CD4-positive, alpha-beta T cell (primary cell): ENCODE results near the gene CWC27. TPM values are rescaled to one million over a fixed set of nuclear protein-coding genes. Genes with fewer than 3 reads are reported as not detected.

Experiments
- ATAC-seq: fragments of 200-7000 bp; cut with Tn5 transposase; one replicate; pipeline ENCODE4 v1.10.0; 2022; ENCODE audit warnings: mild to moderate bottlenecking; ENCODE audit not compliant: poor library complexity
- CTCF ChIA-PET: fragments of 350-600 bp; sonication (Branson Sonifier 250); formaldehyde crosslinking; loops from one replicate; lab custom pipeline; 2021; ENCODE audit warnings: antibody characterized with exemption, inconsistent platforms; lab: Charles Lee
- POLR2A ChIA-PET: fragments of 350-600 bp; sonication (Branson Sonifier 250); formaldehyde crosslinking; loops from one replicate; lab custom pipeline; 2021; ENCODE audit warnings: antibody characterized with exemption, inconsistent platforms; lab: Charles Lee
- DNase-seq, 14 experiments: peaks; one replicate each; pipeline ENCODE4 v3.0.0-alpha.2; 2013 to 2020; ENCODE audit warnings: mixed read lengths in 2 of 14
- H3K27ac ChIP-seq, 2 donors: one replicate each; pipeline versions ENCODE4 v1.5.1 to v1.7.0; 2013; ENCODE audit warnings: low read length in 2 of 2, low read depth in 1 of 2, mild to moderate bottlenecking in 1 of 2
- H3K27me3 ChIP-seq, 2 experiments: 1 replicate in 1 of 2; 2 replicates in 1 of 2; pipeline versions ENCODE4 v1.6.1 to v1.7.0; 2013; ENCODE audit warnings: low read length in 2 of 2, control low read depth in 1 of 2, mild to moderate bottlenecking in 1 of 2, moderate library complexity in 1 of 2; ENCODE audit not compliant: insufficient read depth in 2 of 2, control insufficient read depth in 1 of 2
- H3K36me3 ChIP-seq: one replicate; pipeline ENCODE4 v1.6.1; 2013; ENCODE audit warnings: low read length, control low read depth; ENCODE audit not compliant: insufficient read depth
- H3K4me1 ChIP-seq: one replicate; pipeline ENCODE4 v1.6.1; 2013; ENCODE audit warnings: low read length, control low read depth; ENCODE audit not compliant: insufficient read depth
- H3K4me3 ChIP-seq: one replicate; pipeline ENCODE4 v1.5.1; 2013; ENCODE audit warnings: mild to moderate bottlenecking, low read length, moderate library complexity
- H3K9me3 ChIP-seq, 2 experiments: 1 replicate in 1 of 2; 2 replicates in 1 of 2; pipeline versions ENCODE4 v1.6.1 to v1.7.0; 2013; ENCODE audit warnings: low read length in 2 of 2, mild to moderate bottlenecking in 2 of 2, control low read depth in 1 of 2, moderate library complexity in 1 of 2; ENCODE audit not compliant: control insufficient read depth in 1 of 2, insufficient read depth in 1 of 2
- H3K27ac Mint-ChIP-seq: one replicate; pipeline ENCODE4 v1.8.0; 2020; ENCODE audit warnings: mixed read lengths
- H3K27me3 Mint-ChIP-seq: one replicate; pipeline ENCODE4 v1.8.0; 2021; ENCODE audit warnings: mixed read lengths
- H3K36me3 Mint-ChIP-seq: one replicate; pipeline ENCODE4 v1.8.0; 2021; ENCODE audit warnings: low read depth, mixed read lengths
- H3K4me1 Mint-ChIP-seq: one replicate; pipeline ENCODE4 v1.8.0; 2021; ENCODE audit warnings: low read depth, mixed read lengths
- H3K4me3 Mint-ChIP-seq: one replicate; pipeline ENCODE4 v1.8.0; 2020; ENCODE audit warnings: mild to moderate bottlenecking, mixed read lengths
- H3K9me3 Mint-ChIP-seq: one replicate; pipeline ENCODE4 v1.8.0; 2020; ENCODE audit warnings: mixed read lengths
- intact Hi-C, 2 experiments: fragments of 100-400 bp; cut with DNase I in 1 of 2; cut with micrococcal nuclease in 1 of 2; formaldehyde crosslinking; loops; one replicate each; pipeline versions ENCODE4 v1.15.1 to v1.9.0; 2023 to 2025; cut with DNase I, micrococcal nuclease
- total RNA-seq, 174 experiments: library from RNA in 2 of 174; stranded (reverse) in 2 of 174; gene quantifications; one replicate each; pipeline ENCODE4 v1.2.3 and lab custom pipeline; 2021 to 2026
- TF ChIP-seq, protein P1 (sequence below): fragments of 200-600 bp; IDR thresholded peaks from one replicate; pipeline ENCODE4 v1.8.0; 2022; ENCODE audit warnings: antibody characterized with exemption, mild to moderate bottlenecking

The CWC27 gene
- total RNA-seq, 2 experiments from 2014 or later, result 14.2 to 14.5 TPM

DNA sequence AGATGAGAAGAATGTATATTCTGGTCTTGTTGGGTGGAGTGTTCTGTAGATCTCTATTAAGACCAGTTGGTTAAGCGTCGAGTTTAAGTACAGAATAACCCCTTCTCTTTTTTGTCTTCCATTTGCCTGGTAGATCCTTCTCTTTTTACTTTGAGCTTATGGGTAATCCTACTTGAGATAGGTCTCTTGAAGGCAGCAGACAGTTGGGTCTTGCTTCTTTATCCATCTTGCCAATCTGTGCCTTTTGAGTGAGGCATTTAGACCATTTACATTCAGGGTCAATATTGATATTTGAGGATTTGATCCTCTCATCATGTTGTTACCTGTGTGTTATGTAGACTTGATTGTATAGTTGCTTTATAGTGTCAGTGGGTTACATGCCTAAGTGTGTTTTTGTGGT lies 152.7 kb downstream of the CWC27 start:
- H3K9me3 Mint-ChIP-seq, result peaks cover 16% of the 10 kb centered on the region

DNA sequence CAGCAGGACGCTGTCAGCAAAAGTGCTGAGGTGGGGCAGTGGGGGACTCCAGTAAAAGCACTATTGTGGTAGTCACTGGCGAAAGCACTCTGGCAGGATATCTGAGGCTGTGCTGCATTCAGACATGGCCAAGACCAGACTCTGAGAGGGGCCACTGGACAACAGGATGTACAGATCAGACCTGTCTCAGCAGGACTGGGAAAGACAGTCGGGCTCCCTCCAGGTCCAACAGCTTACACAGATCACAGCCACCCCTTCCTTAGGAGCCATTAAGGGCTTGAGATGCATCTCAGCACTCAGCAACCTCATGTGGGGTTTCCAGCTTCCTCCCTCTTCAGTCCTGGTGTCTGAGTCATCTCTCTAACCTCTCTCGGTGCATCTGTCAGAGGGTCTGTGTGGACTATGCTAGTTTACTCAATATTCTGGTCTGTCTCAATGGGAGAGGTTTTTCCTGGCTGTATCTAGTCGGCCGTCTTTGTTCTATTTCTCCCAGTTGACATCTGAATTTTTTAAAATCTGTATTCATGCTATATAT lies 154.5 kb downstream of the CWC27 start:
- peaks cover 13% of the 10 kb centered on the region for H3K4me1 Mint-ChIP-seq
- H3K4me3 ChIP-seq, result no peak overlapping the region
- no peaks in the 10 kb centered on the region for H3K4me1 ChIP-seq
- intact Hi-C loops, result no loop called here
- no peaks in the 10 kb centered on the region for H3K27me3 ChIP-seq
- no peaks in the 10 kb centered on the region for H3K27me3 Mint-ChIP-seq
- H3K36me3 Mint-ChIP-seq, result peaks cover 69% of the 10 kb centered on the region
- peaks cover 2% of the 10 kb centered on the region for H3K36me3 ChIP-seq
- H3K9me3 Mint-ChIP-seq, result peaks cover 12% of the 10 kb centered on the region
- DNase-seq, result no peak
- peaks cover 0 to 20% of the 10 kb centered on the region in 2 experiments for H3K9me3 ChIP-seq
- ChIA-PET CTCF (no interaction called here), POLR2A (no interaction called here)
- H3K27ac ChIP-seq, result no peak overlapping the region
- no peak overlapping the region for H3K4me3 Mint-ChIP-seq
- no peak for ATAC-seq
- TF ChIP-seq, protein P1, sequence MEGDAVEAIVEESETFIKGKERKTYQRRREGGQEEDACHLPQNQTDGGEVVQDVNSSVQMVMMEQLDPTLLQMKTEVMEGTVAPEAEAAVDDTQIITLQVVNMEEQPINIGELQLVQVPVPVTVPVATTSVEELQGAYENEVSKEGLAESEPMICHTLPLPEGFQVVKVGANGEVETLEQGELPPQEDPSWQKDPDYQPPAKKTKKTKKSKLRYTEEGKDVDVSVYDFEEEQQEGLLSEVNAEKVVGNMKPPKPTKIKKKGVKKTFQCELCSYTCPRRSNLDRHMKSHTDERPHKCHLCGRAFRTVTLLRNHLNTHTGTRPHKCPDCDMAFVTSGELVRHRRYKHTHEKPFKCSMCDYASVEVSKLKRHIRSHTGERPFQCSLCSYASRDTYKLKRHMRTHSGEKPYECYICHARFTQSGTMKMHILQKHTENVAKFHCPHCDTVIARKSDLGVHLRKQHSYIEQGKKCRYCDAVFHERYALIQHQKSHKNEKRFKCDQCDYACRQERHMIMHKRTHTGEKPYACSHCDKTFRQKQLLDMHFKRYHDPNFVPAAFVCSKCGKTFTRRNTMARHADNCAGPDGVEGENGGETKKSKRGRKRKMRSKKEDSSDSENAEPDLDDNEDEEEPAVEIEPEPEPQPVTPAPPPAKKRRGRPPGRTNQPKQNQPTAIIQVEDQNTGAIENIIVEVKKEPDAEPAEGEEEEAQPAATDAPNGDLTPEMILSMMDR, result no peak
- no peak overlapping the region for H3K27ac Mint-ChIP-seq

More for the DNA sequence above, 152.7 kb downstream of the CWC27 start:
- Mint-ChIP-seq H3K27ac (no peak overlapping the region), H3K27me3 (no peaks in the 10 kb centered on the region), H3K4me1 (peaks cover 5% of the 10 kb centered on the region), H3K36me3 (peaks cover 86% of the 10 kb centered on the region), H3K4me3 (no peak overlapping the region)
- no peaks in the 10 kb centered on the region for H3K4me1 ChIP-seq
- no peak overlapping the region for H3K27ac ChIP-seq
- no peaks in the 10 kb centered on the region for H3K27me3 ChIP-seq
- CTCF ChIA-PET, result no interaction called here
- no peak overlapping the region for H3K4me3 ChIP-seq
- intact Hi-C loops, result no loop called here
- H3K9me3 ChIP-seq, result peaks cover 0 to 20% of the 10 kb centered on the region in 2 experiments
- ATAC-seq (no peak), DNase-seq (no peak)
- TF ChIP-seq, protein P1, result no peak
- POLR2A ChIA-PET, result no interaction called here
- H3K36me3 ChIP-seq, result peaks cover 2% of the 10 kb centered on the region

DNA sequence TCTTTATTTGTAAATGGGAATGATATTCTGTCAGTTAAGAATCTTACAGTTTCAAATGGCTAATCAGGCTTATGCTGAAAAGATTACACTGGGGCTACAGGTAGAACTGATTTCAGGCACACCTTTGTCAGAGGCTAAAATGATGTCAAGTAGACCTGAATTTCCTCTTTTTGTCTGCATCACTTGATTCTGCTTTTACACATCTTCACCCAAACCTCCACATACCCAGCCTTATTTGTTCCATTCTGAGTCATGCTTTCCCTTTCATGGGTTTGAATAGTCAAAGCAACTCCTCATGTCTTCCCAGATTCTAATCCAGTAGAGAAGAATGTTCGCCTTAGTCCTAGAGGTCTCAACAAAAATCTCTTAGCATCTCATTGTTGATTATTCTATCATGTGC lies 156.4 kb downstream of the CWC27 start:
- ChIA-PET POLR2A (no interaction called here), CTCF (no interaction called here)
- H3K9me3 Mint-ChIP-seq, result peaks cover 15% of the 10 kb centered on the region
- H3K4me3 ChIP-seq, result no peak overlapping the region
- H3K36me3 Mint-ChIP-seq, result peaks cover 69% of the 10 kb centered on the region
- no peak overlapping the region for H3K27ac Mint-ChIP-seq
- TF ChIP-seq, protein P1, result no peak
- no peaks in the 10 kb centered on the region for H3K27me3 Mint-ChIP-seq
- H3K4me3 Mint-ChIP-seq, result no peak overlapping the region
- ATAC-seq, result no peak
- no peaks in the 10 kb centered on the region for H3K36me3 ChIP-seq
- H3K27ac ChIP-seq, result no peak overlapping the region
- DNase-seq, result no peak
- no peaks in the 10 kb centered on the region for H3K4me1 ChIP-seq
- peaks cover 0 to 15% of the 10 kb centered on the region in 2 experiments for H3K9me3 ChIP-seq
- no peaks in the 10 kb centered on the region for H3K27me3 ChIP-seq
- H3K4me1 Mint-ChIP-seq, result peaks cover 17% of the 10 kb centered on the region
- intact Hi-C loops, result no loop called here
